ENCODE results near the gene PTPRH.
"Not testable (repeated sequence)": the region's sequence is repeated elsewhere in the genome, so short reads cannot be mapped to it uniquely, and the experiment has no call there.

PTPRH gene

GRCh38 chr19:55179606-55180484 lies 29.5 kb downstream of the PTPRH start, which contains the start of gene SYT5:
Gene SYT5, minus strand, starts transcription at chr19:55180289. Its CDS starts 1,248 bp downstream, at chr19:55179041.
- no peak for DNase-seq

- DNase-seq: peak; percentile 53
Observed at GRCh38 chr19:55178781-55179599, 30.3 kb downstream of the PTPRH start.

GRCh38 chr19:55176076-55176475 lies 33.2 kb downstream of the PTPRH start:
- DNase-seq: no peak

- DNase-seq: no peak
Observed at GRCh38 chr19:55175117-55175867, 34.0 kb downstream of the PTPRH start.

GRCh38 chr19:55174425-55175116 lies 34.7 kb downstream of the PTPRH start:
- no peak for DNase-seq

- DNase-seq: no peak
Observed at GRCh38 chr19:55173714-55174409, 35.4 kb downstream of the PTPRH start.

GRCh38 chr19:55173186-55173713 lies 36.1 kb downstream of the PTPRH start:
- DNase-seq: no peak

- DNase-seq: no peak
Observed at GRCh38 chr19:55172741-55173140, 36.6 kb downstream of the PTPRH start.

GRCh38 chr19:55172318-55172717 lies 37.0 kb downstream of the PTPRH start:
- DNase-seq: not testable (repeated sequence)

GRCh38 chr19:55171440-55171839 lies 37.9 kb downstream of the PTPRH start:
- no peak for DNase-seq

- DNase-seq: no peak
Observed at GRCh38 chr19:55169136-55169535, 40.2 kb downstream of the PTPRH start.

GRCh38 chr19:55166530-55167268 lies 42.6 kb downstream of the PTPRH start, which contains the start of gene DNAAF3:
Gene DNAAF3, minus strand, starts transcription at chr19:55166613. Its CDS starts 200 bp downstream, at chr19:55166413.
- peak; percentile 89 for DNase-seq

GRCh38 chr19:55165952-55166529 lies 43.3 kb downstream of the PTPRH start:
- peak; percentile 60 for DNase-seq

- no peak for DNase-seq
Observed at GRCh38 chr19:55161571-55162322, 47.6 kb downstream of the PTPRH start.

- DNase-seq: no peak
Observed at GRCh38 chr19:55160986-55161365, 48.3 kb downstream of the PTPRH start.

- peak; percentile 89 for DNase-seq
Observed at GRCh38 chr19:55160128-55160985, 48.9 kb downstream of the PTPRH start.

- no peak for DNase-seq
Observed at GRCh38 chr19:55158848-55159749, 50.2 kb downstream of the PTPRH start.
